IPS-18a (cell line): ENCODE results near the gene TAF4.

Source experiments
- H3K27ac ChIP-seq: one replicate; pipeline ENCODE4 v1.5.1; 2013; ENCODE audit warnings: low read length
- H3K27me3 ChIP-seq: one replicate; pipeline ENCODE4 v1.6.1; 2013; ENCODE audit warnings: mild to moderate bottlenecking, low read length; ENCODE audit not compliant: control insufficient read depth, insufficient read depth
- H3K36me3 ChIP-seq: one replicate; pipeline ENCODE4 v1.6.1; 2013; ENCODE audit warnings: low read depth, low read length; ENCODE audit not compliant: control insufficient read depth
- H3K4me1 ChIP-seq: one replicate; pipeline ENCODE4 v1.6.1; 2013; ENCODE audit warnings: low read depth, low read length; ENCODE audit not compliant: control insufficient read depth
- H3K4me3 ChIP-seq: one replicate; pipeline ENCODE4 v1.5.1; 2013; ENCODE audit warnings: low read length
- H3K9ac ChIP-seq: one replicate; pipeline ENCODE4 v1.6.1; 2013; ENCODE audit warnings: mild to moderate bottlenecking, low read length, moderate library complexity
- H3K9me3 ChIP-seq: one replicate; pipeline ENCODE4 v1.6.1; 2013; ENCODE audit warnings: low read depth, low read length; ENCODE audit not compliant: control insufficient read depth

The TAF4 gene

GRCh38 chr20:61931476-61932198 is 134.0 kb downstream of the TAF4 start:
- Histone ChIP-seq H3K9me3 (no peaks in the 10 kb centered on the region), H3K9ac (no peak overlapping the region), H3K4me3 (no peak overlapping the region), H3K36me3 (no peaks in the 10 kb centered on the region), H3K27ac (no peak overlapping the region), H3K4me1 (peaks cover 3% of the 10 kb centered on the region), H3K27me3 (no peaks in the 10 kb centered on the region)

- no peaks in the 10 kb centered on the region for H3K9me3 ChIP-seq
- H3K4me1 ChIP-seq: peaks cover 3% of the 10 kb centered on the region
- H3K27ac ChIP-seq: no peak overlapping the region
- no peaks in the 10 kb centered on the region for H3K36me3 ChIP-seq
- H3K4me3 ChIP-seq: no peak overlapping the region
- no peaks in the 10 kb centered on the region for H3K27me3 ChIP-seq
- H3K9ac ChIP-seq: no peak overlapping the region
Measured at GRCh38 chr20:61930776-61931475, 134.8 kb downstream of the TAF4 start.

GRCh38 chr20:61929971-61930666 is 135.6 kb downstream of the TAF4 start:
- Histone ChIP-seq H3K27me3 (no peaks in the 10 kb centered on the region), H3K9ac (no peak overlapping the region), H3K27ac (no peak overlapping the region), H3K36me3 (no peaks in the 10 kb centered on the region), H3K4me1 (peaks cover 3% of the 10 kb centered on the region), H3K4me3 (no peak overlapping the region), H3K9me3 (no peaks in the 10 kb centered on the region)

- H3K4me1 ChIP-seq: peaks cover 3% of the 10 kb centered on the region
- no peak overlapping the region for H3K9ac ChIP-seq
- no peak overlapping the region for H3K27ac ChIP-seq
- no peaks in the 10 kb centered on the region for H3K27me3 ChIP-seq
- H3K36me3 ChIP-seq: no peaks in the 10 kb centered on the region
- H3K4me3 ChIP-seq: no peak overlapping the region
- H3K9me3 ChIP-seq: no peaks in the 10 kb centered on the region
Measured at GRCh38 chr20:61929561-61929960, 136.1 kb downstream of the TAF4 start.

- no peak overlapping the region for H3K27ac ChIP-seq
- H3K27me3 ChIP-seq: no peaks in the 10 kb centered on the region
- H3K9me3 ChIP-seq: no peaks in the 10 kb centered on the region
- no peak overlapping the region for H3K4me3 ChIP-seq
- no peak overlapping the region for H3K9ac ChIP-seq
- H3K36me3 ChIP-seq: no peaks in the 10 kb centered on the region
- H3K4me1 ChIP-seq: no peaks in the 10 kb centered on the region
Measured at GRCh38 chr20:61927826-61928541, 137.7 kb downstream of the TAF4 start.

GRCh38 chr20:61927193-61927825 is 138.4 kb downstream of the TAF4 start:
- no peak overlapping the region for H3K4me3 ChIP-seq
- no peak overlapping the region for H3K27ac ChIP-seq
- no peaks in the 10 kb centered on the region for H3K36me3 ChIP-seq
- H3K9me3 ChIP-seq: no peaks in the 10 kb centered on the region
- H3K4me1 ChIP-seq: no peaks in the 10 kb centered on the region
- H3K27me3 ChIP-seq: no peaks in the 10 kb centered on the region
- no peak overlapping the region for H3K9ac ChIP-seq

- no peak overlapping the region for H3K9ac ChIP-seq
- no peaks in the 10 kb centered on the region for H3K36me3 ChIP-seq
Measured at GRCh38 chr20:61926796-61927192, 138.9 kb downstream of the TAF4 start.

GRCh38 chr20:61926253-61926613 is 139.4 kb downstream of the TAF4 start:
- Histone ChIP-seq H3K4me3 (no peak overlapping the region), H3K9me3 (no peaks in the 10 kb centered on the region), H3K27ac (no peak overlapping the region), H3K27me3 (no peaks in the 10 kb centered on the region), H3K9ac (no peak overlapping the region), H3K36me3 (no peaks in the 10 kb centered on the region), H3K4me1 (no peaks in the 10 kb centered on the region)

More at GRCh38 chr20:61926796-61927192, 138.9 kb downstream of the TAF4 start:
- no peaks in the 10 kb centered on the region for H3K9me3 ChIP-seq
- no peak overlapping the region for H3K27ac ChIP-seq
- H3K4me3 ChIP-seq: no peak overlapping the region
- H3K4me1 ChIP-seq: no peaks in the 10 kb centered on the region
- no peaks in the 10 kb centered on the region for H3K27me3 ChIP-seq

- Histone ChIP-seq H3K4me3 (no peak overlapping the region), H3K27me3 (no peaks in the 10 kb centered on the region), H3K36me3 (no peaks in the 10 kb centered on the region), H3K9me3 (no peaks in the 10 kb centered on the region), H3K9ac (no peak overlapping the region), H3K4me1 (no peaks in the 10 kb centered on the region), H3K27ac (no peak overlapping the region)
Measured at GRCh38 chr20:61925555-61926252, 140.0 kb downstream of the TAF4 start.

GRCh38 chr20:61924858-61925554 is 140.7 kb downstream of the TAF4 start:
- no peak overlapping the region for H3K4me3 ChIP-seq
- no peaks in the 10 kb centered on the region for H3K27me3 ChIP-seq
- no peaks in the 10 kb centered on the region for H3K36me3 ChIP-seq
- no peaks in the 10 kb centered on the region for H3K4me1 ChIP-seq
- no peak overlapping the region for H3K9ac ChIP-seq
- no peaks in the 10 kb centered on the region for H3K9me3 ChIP-seq
- no peak overlapping the region for H3K27ac ChIP-seq
